HG03095 (cell line): ENCODE results near the gene PTPN14.
"Not testable (repeated sequence)": the region's sequence is repeated elsewhere in the genome, so short reads cannot be mapped to it uniquely, and the experiment has no call there.

ENCODE experiments used
- ATAC-seq: cut with Tn5 transposase; IDR thresholded peaks from one replicate; pipeline ENCODE4 v1.9.1; 2021; ENCODE audit warnings: moderate library complexity; ENCODE audit not compliant: unreplicated experiment

Gene PTPN14

DNA sequence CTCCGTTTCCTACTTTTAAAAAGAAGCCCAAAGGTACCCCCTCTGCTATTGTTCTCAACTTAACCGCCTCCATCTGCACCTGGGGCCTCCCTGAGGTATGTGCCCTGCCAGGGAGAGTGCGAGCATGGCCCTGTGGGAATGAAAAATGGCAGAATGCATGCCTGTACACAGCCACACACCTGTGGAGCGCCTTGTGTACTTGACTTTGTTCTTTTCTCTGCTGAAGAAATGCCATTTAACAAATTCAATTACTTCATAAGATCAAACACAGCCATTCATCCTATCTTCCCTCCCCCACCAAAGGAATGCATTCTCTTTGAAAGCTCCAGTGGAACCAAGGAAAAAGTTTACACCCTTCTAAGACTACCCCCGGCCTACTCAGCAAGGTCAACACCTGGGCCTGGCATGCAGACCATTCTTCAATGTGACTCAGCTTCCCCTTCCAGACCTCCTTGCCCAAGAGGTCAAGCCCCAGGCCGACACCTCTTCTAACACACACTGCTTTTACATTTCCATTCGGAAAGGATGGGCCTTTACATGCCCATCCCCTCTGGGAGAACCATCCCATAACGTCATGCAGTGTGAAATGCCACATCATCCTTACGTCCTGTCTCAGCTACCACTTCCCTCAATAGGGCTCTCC is 146.7 kb downstream of the PTPN14 start:
- peak; percentile 7 for ATAC-seq

- ATAC-seq: peak; percentile 73
Observed at GRCh38 chr1:214404154-214404553, 147.2 kb downstream of the PTPN14 start.

DNA sequence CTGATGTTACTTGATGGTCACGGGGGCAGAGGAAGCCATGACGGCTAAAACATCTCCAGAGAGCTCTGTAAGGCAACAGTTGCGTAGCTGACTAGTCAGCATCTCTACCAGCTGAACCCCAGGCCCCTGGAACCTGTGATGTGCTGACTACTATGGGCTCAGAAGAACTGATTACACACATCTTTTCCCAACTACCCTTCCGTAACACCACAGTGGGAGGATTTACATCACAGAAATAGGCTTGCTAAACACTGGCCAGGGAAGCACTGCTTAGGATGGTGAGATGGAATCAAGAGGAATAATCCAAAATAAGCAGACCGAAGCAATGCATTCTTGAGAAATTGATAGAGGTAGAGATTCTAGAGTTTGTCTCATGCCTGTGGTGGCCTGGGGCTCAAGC is 148.0 kb downstream of the PTPN14 start:
- no peak for ATAC-seq

DNA sequence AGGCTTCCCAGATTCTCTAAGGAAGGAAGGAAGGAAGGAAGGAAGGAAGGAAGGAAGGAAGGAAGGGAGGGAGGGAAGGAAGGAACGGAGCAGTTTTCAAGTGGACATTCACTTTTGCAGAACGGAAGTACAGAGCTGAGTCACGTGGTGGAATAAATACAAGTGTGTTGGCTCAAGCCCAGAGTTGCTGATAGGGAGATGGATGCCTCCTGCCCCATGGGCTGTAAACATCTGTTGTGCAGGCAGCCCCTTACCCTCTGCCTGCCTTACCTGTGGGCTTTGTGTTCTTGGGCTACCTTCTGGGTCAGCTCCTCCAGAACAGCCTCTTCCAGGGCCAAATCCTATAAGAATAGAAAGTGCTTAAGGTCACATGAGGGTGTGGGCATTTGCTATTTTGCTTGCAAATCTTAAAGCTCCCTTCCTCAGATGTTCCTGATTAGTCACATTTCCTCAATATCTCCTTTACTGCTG is 148.8 kb downstream of the PTPN14 start:
- ATAC-seq: no peak

- no peak for ATAC-seq
Observed at GRCh38 chr1:214401666-214402065, 149.7 kb downstream of the PTPN14 start.

DNA sequence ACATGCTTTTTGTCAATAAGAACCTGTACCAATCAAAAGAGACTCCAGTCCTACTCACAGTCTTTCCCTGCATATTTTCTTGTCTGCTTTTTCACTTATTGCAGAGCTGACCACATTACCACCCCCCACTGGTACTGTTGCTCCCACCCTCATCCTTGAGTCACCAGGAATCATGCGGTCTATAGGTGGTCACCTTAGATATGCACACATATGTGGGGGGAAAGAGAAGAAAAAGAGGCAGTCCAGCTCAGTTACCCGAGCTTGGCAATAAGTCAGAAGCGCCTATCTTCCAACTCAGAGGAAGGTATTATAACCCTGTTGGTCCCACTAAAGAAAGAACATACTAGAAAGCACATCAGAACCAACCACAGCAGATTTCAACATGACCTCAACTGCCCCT is 151.3 kb downstream of the PTPN14 start:
- no peak for ATAC-seq

DNA sequence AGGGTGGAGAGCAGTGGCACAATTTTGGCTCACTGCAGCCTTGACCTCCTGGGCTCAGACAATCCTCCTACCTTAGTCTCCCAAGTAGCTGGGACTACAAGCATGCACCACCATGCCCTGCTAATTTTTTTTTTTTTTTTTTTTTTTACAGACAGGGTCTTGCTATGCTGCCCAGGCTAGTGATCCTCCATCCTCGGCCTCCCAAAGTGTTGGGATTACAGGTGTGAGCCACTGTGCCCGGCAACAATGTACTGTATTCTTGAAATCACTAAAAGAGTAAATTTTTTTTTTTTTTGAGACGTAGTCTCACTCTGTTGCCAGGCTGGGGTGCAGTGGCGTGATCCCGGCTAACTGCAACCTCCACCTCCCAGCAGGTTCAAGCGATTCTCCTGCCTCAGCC is 152.9 kb downstream of the PTPN14 start:
- no peak for ATAC-seq

DNA sequence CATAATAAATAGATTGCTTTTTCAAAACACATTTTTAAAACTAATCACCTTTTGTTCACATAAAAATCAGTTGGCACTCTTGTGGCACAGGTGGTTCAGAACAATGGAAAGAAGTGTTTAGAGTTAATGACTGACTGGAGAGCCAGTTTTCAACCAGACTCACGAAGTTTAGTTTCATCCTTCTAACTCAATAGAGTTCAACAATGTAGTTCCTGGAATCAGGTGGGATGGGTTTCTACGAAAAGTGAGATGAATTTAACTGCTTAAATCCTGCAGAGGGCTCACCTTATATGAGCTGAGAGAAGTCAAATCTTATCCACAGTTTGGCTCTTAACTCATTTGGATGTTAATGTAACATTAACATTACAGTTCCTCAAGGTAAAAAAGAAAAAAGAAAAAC is 153.9 kb downstream of the PTPN14 start:
- ATAC-seq: no peak

DNA sequence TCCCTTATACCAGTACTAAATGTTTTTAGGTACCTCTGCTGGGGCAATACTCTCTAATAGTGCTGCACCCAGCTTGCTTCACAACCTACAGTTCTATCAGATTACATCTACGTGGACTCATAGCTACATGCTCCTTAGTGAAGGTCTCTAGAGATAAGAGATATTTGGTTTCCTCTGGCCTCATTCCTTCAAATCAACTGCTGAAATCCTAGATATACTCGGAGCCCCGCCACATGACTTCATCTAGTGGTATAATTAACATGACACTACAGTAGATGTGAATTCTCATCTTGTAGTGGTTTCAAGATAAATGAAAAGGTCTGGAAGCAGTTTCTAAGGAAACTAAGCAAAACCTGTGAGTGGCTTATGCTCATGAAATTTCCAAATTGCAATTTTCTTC is 155.1 kb downstream of the PTPN14 start:
- no peak for ATAC-seq

DNA sequence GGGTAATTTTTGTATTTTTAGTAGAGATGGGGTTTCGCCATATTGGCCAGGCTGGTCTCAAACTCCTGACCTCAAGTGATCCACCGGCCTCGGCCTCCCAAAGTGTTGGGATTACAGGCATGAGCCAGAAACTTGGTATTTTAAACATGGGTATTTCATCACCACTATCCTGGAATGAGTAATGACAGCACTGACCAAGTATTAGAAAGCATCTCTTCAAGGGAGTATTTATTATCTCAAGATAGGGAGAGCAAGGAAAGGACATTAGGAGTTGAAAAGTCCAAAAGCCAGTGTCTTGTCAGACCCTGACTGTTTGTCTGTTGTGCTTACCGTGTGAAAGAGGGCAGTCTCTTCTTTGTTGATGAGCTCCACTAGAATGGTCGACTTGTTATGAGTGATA is 156.8 kb downstream of the PTPN14 start:
- not testable (repeated sequence) for ATAC-seq

DNA sequence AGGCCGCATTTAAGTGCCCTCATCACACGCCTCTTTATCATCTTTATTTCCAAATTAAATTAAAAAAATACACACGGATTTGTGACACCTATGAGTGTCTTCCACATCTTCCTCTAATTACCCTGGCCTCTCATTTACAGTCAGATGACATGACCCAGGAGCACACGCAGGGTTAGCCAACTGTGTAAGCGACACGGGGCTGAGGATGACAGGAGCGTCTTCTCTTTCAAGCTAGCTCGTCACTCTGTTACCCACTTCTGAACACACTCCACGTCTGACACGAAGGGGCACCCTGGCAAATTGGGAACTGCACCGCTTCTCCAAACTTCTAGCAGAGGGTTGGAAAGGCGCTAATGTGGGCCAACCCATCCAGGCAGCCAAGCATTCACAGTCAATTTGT is 158.3 kb downstream of the PTPN14 start:
- ATAC-seq: no peak

DNA sequence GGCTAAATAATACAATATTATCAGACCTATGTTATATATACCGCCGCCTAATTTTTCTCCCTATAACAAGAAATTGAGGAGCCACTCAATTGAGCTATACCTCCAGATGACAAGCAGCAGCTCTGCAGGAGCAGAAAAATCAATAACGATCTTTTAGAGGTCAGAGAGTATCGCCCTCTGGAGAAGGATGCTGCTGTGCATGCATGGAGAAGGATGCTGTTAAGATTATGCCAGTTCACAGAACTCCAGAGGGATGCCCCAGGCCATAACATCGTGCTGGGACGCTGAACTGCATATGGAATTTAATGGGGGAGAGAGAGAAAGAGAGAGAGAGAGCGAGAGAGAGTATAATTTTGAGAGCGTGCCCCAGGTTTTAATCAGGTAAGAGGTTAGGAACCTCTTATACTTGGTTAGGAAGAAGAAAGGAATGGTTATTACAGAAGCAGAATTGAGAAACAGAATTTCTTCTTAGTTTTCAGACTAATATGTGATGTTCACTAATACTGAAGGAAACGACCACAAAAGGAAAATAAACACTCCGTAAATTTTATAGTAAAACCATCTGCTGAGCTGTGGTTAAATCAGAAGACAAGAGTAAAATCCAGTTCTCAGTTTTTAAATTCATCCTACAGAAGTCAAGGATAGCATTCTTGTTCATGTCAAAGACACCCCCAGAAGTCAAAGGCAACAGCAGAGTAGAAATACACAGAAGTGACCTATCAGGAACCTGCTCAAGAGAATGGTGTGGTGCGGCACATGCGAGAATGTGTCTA is 159.3 kb downstream of the PTPN14 start:
- no peak for ATAC-seq

- ATAC-seq: no peak
Observed at GRCh38 chr1:214389734-214390133, 161.7 kb downstream of the PTPN14 start.

GRCh38 chr1:214386747-214387146 is 164.7 kb downstream of the PTPN14 start:
- no peak for ATAC-seq

DNA sequence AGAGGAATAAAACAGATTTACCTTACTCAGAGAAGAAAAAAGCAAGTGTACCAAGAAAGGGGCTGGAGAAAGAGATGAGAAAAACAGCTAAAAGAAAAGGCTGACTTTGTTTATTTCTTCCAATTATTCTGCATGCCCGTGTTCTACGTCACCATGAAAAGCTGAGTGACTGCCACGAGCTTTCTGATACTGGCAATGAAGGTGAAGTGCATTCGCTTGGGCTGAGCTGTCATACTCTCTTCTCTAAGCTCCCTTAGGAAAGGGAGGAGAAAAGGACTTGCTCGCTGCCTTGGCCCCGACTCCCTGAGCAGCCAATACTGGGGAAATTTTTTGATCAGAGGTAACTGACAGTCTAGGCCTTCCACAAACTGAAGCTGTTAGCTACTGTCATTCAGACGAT is 165.1 kb downstream of the PTPN14 start:
- ATAC-seq: no peak

GRCh38 chr1:214385428-214385827 is 166.0 kb downstream of the PTPN14 start:
- ATAC-seq: no peak

DNA sequence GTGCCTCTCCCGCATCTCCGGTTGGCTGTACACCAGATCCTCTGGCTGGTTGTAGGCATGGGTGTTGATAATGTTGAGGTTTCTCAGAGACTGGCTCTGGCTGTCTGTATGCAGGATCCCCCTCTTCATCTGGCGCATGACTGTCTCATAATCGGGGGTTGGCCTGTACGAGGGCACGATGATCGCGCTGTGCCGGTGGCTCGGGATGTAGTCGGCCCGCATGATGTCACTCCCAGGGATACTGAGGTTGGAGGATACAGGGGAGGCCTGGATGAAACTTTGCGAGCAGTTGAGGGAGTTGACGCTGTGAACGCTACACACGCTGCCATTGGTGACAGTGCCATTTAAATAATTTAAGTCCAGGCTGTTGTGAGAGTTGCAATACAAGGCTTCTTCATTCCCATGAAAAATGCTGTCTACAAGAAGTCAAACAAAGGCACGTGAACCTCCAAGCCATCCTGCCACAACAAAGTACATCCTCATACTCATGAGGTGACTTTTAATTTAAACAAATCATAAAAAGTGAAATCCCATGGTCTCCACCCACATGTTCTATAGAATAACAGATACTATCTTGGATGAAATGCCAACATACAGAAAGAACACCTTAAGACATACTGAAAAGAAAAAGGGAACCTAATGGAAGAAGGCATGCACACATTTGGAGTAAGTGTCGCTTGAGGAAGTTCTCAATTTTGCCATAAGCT is 166.9 kb downstream of the PTPN14 start:
- ATAC-seq: no peak

- ATAC-seq: no peak
Observed at GRCh38 chr1:214383381-214384372, 167.7 kb downstream of the PTPN14 start.

- no peak for ATAC-seq
Observed at GRCh38 chr1:214380986-214381695, 170.3 kb downstream of the PTPN14 start.

- no peak for ATAC-seq
Observed at GRCh38 chr1:214380396-214380795, 171.0 kb downstream of the PTPN14 start.
